Smooth muscle cell (in vitro differentiated cells): ENCODE results near the gene CRACR2A. TPM values are rescaled to one million over a fixed set of nuclear protein-coding genes. Genes with fewer than 3 reads are reported as not detected.

ENCODE experiments used
- DNase-seq: peaks from one replicate; lab custom pipeline; 2025; ENCODE audit not compliant: unreplicated experiment; lab: John Stamatoyannopoulos, UW
- H2AFZ ChIP-seq: fragments of 200-600 bp; sonication (generic); 2 replicates; pipeline ENCODE4 v1.6.0; 2016; ENCODE audit warnings: antibody characterized with exemption, low read depth, mild to moderate bottlenecking
- H3F3A ChIP-seq: fragments of 200-600 bp; sonication (generic); 2 replicates; pipeline ENCODE4 v1.6.0; 2017; ENCODE audit warnings: antibody characterized with exemption, low read depth
- H3K27ac ChIP-seq: fragments of 200-600 bp; sonication (generic); 2 replicates; pipeline ENCODE4 v1.5.1; 2016; ENCODE audit warnings: low read depth, mild to moderate bottlenecking
- H3K27me3 ChIP-seq: fragments of 200-600 bp; sonication (generic); 2 replicates; pipeline ENCODE4 v1.6.1; 2016; ENCODE audit warnings: low read depth, mild to moderate bottlenecking
- H3K36me3 ChIP-seq: fragments of 200-600 bp; sonication (generic); 2 replicates; pipeline ENCODE4 v1.5.1; 2016; ENCODE audit warnings: low read depth
- H3K4me1 ChIP-seq: fragments of 200-600 bp; sonication (generic); 2 replicates; pipeline ENCODE4 v1.5.1; 2016; ENCODE audit warnings: low read depth
- H3K4me2 ChIP-seq: fragments of 200-600 bp; sonication (generic); 2 replicates; pipeline ENCODE4 v1.6.0; 2016; ENCODE audit warnings: mild to moderate bottlenecking
- H3K4me3 ChIP-seq: fragments of 200-600 bp; sonication (generic); 2 replicates; pipeline ENCODE4 v1.5.1; 2016; ENCODE audit warnings: mild to moderate bottlenecking
- H3K79me2 ChIP-seq: fragments of 200-600 bp; sonication (generic); 2 replicates; pipeline ENCODE4 v1.6.0; 2016; ENCODE audit warnings: low read depth, mild to moderate bottlenecking
- H3K9ac ChIP-seq: fragments of 200-600 bp; sonication (generic); 2 replicates; pipeline ENCODE4 v1.6.0; 2016; ENCODE audit warnings: low read depth
- H3K9me3 ChIP-seq: fragments of 200-600 bp; sonication (generic); replicated peaks from 2 replicates; pipeline ENCODE4 v1.5.1; 2016; ENCODE audit warnings: low read depth
- H4K20me1 ChIP-seq: fragments of 200-600 bp; sonication (generic); 2 replicates; pipeline ENCODE4 v1.6.0; 2016; ENCODE audit warnings: low read depth
- CTCF ChIP-seq: fragments of 200-600 bp; sonication (generic); IDR thresholded peaks from 2 replicates; pipeline ENCODE4 v1.5.1; 2017; ENCODE audit warnings: borderline replicate concordance, mild to moderate bottlenecking, antibody characterized with exemption; ENCODE audit not compliant: insufficient read depth, poor library complexity, severe bottlenecking
- WGBS: methylation state at CpG from one replicate; pipeline ENCODE4 v1.1.7; 2016; ENCODE audit warnings: low lambda C conversion rate; 5-methylcytosine and 5-hydroxymethylcytosine counted together
- polyA plus RNA-seq: library from polyadenylated mRNA; unstranded; fragments of >200 nt; fragmentation: Nextera tagmentation; extraction: Ambion mirVana; gene quantifications from 2 replicates; pipeline ENCODE4 v1.2.1, GENCODE V29; 2016
- total RNA-seq: library from RNA; depleted of rRNA; stranded (reverse); fragments of >200 nt; gene quantifications from 2 replicates; pipeline ENCODE4 v1.2.3, GENCODE V29; 2014

The CRACR2A gene
- total and polyA plus RNA-seq, 2 experiments from 2014 or later = 0.99 to 1.3 TPM

DNA sequence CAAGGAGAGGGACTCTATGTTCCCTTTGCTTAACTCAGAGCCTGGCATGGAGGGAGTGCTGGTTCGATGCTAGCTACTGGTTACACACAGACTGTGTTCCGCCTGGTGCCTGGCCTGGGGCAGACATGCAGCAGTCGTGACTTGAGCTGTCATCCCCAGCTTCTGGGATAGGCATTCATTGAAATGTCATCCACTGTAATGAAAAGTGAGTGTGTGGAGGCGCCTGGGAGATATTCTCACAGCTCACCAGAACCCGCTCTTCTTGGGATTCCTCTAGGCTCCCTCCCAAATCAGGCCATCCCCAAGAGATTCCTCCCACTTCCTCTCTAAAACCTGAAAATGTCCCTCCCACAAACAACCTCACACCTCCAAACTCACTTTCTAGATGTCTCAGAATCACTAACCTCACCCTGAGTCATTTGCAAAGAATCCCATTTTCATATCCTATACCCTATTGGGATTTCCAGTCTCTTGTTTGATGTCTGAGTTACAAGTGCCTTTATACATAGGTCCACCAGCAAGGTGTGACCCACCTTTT is 82.8 kb downstream of the CRACR2A start:
- 65% methylated on average over 5 of the region's 5 CpGs for WGBS
- Histone ChIP-seq H2AFZ (no peak overlapping the region), H3K79me2 (no peaks in the 10 kb centered on the region), H3K9ac (no peak overlapping the region), H4K20me1 (no peaks in the 10 kb centered on the region), H3K4me3 (no peak overlapping the region), H3K4me2 (no peak overlapping the region), H3K4me1 (no peaks in the 10 kb centered on the region), H3K27me3 (no peaks in the 10 kb centered on the region), H3K36me3 (no peaks in the 10 kb centered on the region), H3K27ac (no peak overlapping the region), H3K9me3 (no peaks in the 10 kb centered on the region), H3F3A (no peaks in the 10 kb centered on the region)
- TF ChIP-seq CTCF = no peak
- no peak for DNase-seq

- Histone ChIP-seq H4K20me1 (no peaks in the 10 kb centered on the region), H3K79me2 (no peaks in the 10 kb centered on the region), H3K36me3 (no peaks in the 10 kb centered on the region), H3K4me3 (no peak overlapping the region), H3K27me3 (no peaks in the 10 kb centered on the region), H3F3A (no peaks in the 10 kb centered on the region), H3K9me3 (no peaks in the 10 kb centered on the region), H3K4me1 (no peaks in the 10 kb centered on the region), H2AFZ (no peak overlapping the region), H3K4me2 (no peak overlapping the region), H3K27ac (no peak overlapping the region), H3K9ac (no peak overlapping the region)
- 64% methylated on average over 4 of the region's 4 CpGs for WGBS
- DNase-seq = no peak
- no peak for TF ChIP-seq CTCF
These were observed 83.3 kb downstream of the CRACR2A start for GRCh38 chr12:3669594-3669993.

GRCh38 chr12:3668479-3669165 is 84.3 kb downstream of the CRACR2A start:
- Histone ChIP-seq H4K20me1 (no peaks in the 10 kb centered on the region), H3K4me3 (no peak overlapping the region), H3K9ac (no peak overlapping the region)

More at GRCh38 chr12:3668479-3669165, 84.3 kb downstream of the CRACR2A start:
- Histone ChIP-seq H3K79me2 (no peaks in the 10 kb centered on the region), H3F3A (no peaks in the 10 kb centered on the region), H3K27ac (no peak overlapping the region), H3K4me1 (no peaks in the 10 kb centered on the region), H3K4me2 (no peak overlapping the region), H3K27me3 (no peaks in the 10 kb centered on the region), H2AFZ (no peak overlapping the region), H3K9me3 (no peaks in the 10 kb centered on the region), H3K36me3 (no peaks in the 10 kb centered on the region)
- WGBS = 86% methylated on average over 5 of the region's 5 CpGs
- TF ChIP-seq CTCF = no peak
- no peak for DNase-seq
